H1 (cell line): ENCODE data around the gene OR10A4. TPM values are rescaled to one million over a fixed set of nuclear protein-coding genes. Genes with fewer than 3 reads are reported as not detected.

ENCODE experiments used
- CTCF ChIA-PET: fragments of 300-600 bp; sonication (Branson Sonifier 250); formaldehyde crosslinking; loops from one replicate; lab custom pipeline; 2021; ENCODE audit not compliant: partially characterized antibody; lab: Charles Lee
- POLR2A ChIA-PET: fragments of 300-600 bp; sonication (Branson Sonifier 250); formaldehyde crosslinking; loops from one replicate; lab custom pipeline; 2021; ENCODE audit warnings: inconsistent platforms; ENCODE audit not compliant: partially characterized antibody; lab: Charles Lee
- DNase-seq, 2 experiments: peaks; one replicate each; pipeline versions ENCODE4 v3.0.0 to v3.0.0-alpha.2; 2010 to 2022; ENCODE audit warnings: low spot score in 2 of 2, low read depth in 1 of 2, mixed read lengths in 1 of 2
- FAIRE-seq: peaks from 2 replicates; lab custom pipeline; 2011; peaks lifted over from hg19 to GRCh38; lab: Jason Lieb, UNC
- H2AFZ ChIP-seq: 2 replicates; pipeline ENCODE4 v1.8.1; 2012; ENCODE audit warnings: low read length, inconsistent platforms
- H2AK5ac ChIP-seq: 2 replicates; pipeline ENCODE4 v1.6.1; 2013; ENCODE audit warnings: low read depth, low read length
- H2BK120ac ChIP-seq: replicated peaks from 2 replicates; pipeline ENCODE3; 2013; ENCODE audit warnings: low read depth, low read length, inconsistent platforms
- H2BK12ac ChIP-seq: 2 replicates; pipeline ENCODE4 v1.6.1; 2013; ENCODE audit warnings: low read depth, low read length
- H2BK15ac ChIP-seq: 2 replicates; pipeline ENCODE4 v1.6.1; 2013; ENCODE audit warnings: low read length
- H2BK20ac ChIP-seq: 2 replicates; pipeline ENCODE4 v1.6.1; 2013; ENCODE audit warnings: low read length
- H2BK5ac ChIP-seq: 2 replicates; pipeline ENCODE4 v1.6.1; 2013; ENCODE audit warnings: low read depth, low read length
- H3K14ac ChIP-seq: 2 replicates; pipeline ENCODE4 v1.6.1; 2013; ENCODE audit warnings: inconsistent platforms; ENCODE audit not compliant: insufficient read length
- H3K18ac ChIP-seq: 2 replicates; pipeline ENCODE4 v1.6.1; 2013; ENCODE audit warnings: low read length; ENCODE audit errors: extremely low read depth
- H3K23ac ChIP-seq: 2 replicates; pipeline ENCODE4 v1.6.1; 2013; ENCODE audit warnings: inconsistent platforms; ENCODE audit not compliant: insufficient read length
- H3K23me2 ChIP-seq: 2 replicates; pipeline ENCODE4 v1.6.1; 2013; ENCODE audit warnings: low read depth, low read length
- H3K27ac ChIP-seq: 2 replicates; pipeline ENCODE4 v1.6.1; 2011; ENCODE audit warnings: low read depth, low read length, inconsistent platforms
- H3K27me3 ChIP-seq, 4 experiments: replicated peaks in 1 of 4; 1 replicate in 1 of 4; 2 replicates in 3 of 4; pipeline versions ENCODE4 v1.6.1 to v1.8.1; 2011 to 2013; ENCODE audit warnings: low read length in 3 of 4, mild to moderate bottlenecking in 3 of 4, inconsistent platforms in 2 of 4, mixed read lengths in 2 of 4, moderate library complexity in 1 of 4; ENCODE audit not compliant: control insufficient read depth in 3 of 4, insufficient read depth in 3 of 4; ENCODE audit errors: extremely low read depth in 1 of 4
- H3K36me3 ChIP-seq, 4 experiments: 2 replicates each; pipeline versions ENCODE4 v1.6.1 to v1.8.1; 2011 to 2013; ENCODE audit warnings: mild to moderate bottlenecking in 4 of 4, low read length in 3 of 4, moderate library complexity in 2 of 4, control low read depth in 1 of 4, inconsistent platforms in 1 of 4; ENCODE audit not compliant: insufficient read depth in 4 of 4, control insufficient read depth in 2 of 4
- H3K4ac ChIP-seq: replicated peaks from 2 replicates; pipeline ENCODE3; 2013; ENCODE audit warnings: low read length, low read depth, mixed read lengths, inconsistent platforms; ENCODE audit not compliant: insufficient read length
- H3K4me1 ChIP-seq, 4 experiments: replicated peaks in 1 of 4; 1 replicate in 1 of 4; 2 replicates in 3 of 4; pipeline versions ENCODE4 v1.6.1 to v1.8.1; 2011 to 2013; ENCODE audit warnings: low read length in 3 of 4, inconsistent platforms in 2 of 4, mixed read lengths in 1 of 4; ENCODE audit not compliant: insufficient read depth in 4 of 4, control insufficient read depth in 3 of 4
- H3K4me2 ChIP-seq, 2 experiments: 2 replicates each; pipeline versions ENCODE4 v1.6.1 to v1.8.1; 2011 to 2013; ENCODE audit warnings: low read depth in 2 of 2, low read length in 2 of 2, control low read depth in 1 of 2, inconsistent platforms in 1 of 2, mild to moderate bottlenecking in 1 of 2; ENCODE audit not compliant: insufficient read depth in 1 of 2
- H3K4me3 ChIP-seq, 4 experiments: fragments of 200-600, 300-600 bp in 1 of 4; sonication (generic), shearing (Covaris generic), sonication (Bioruptor Twin) in 1 of 4; 2 replicates each; pipeline versions ENCODE4 v1.5.1 to v1.8.1; 2011 to 2016; ENCODE audit warnings: low read length in 4 of 4, low read depth in 3 of 4, control low read depth in 2 of 4, inconsistent platforms in 2 of 4, mild to moderate bottlenecking in 2 of 4, mixed read lengths in 1 of 4, moderate library complexity in 1 of 4; ENCODE audit not compliant: insufficient read depth in 2 of 4; ENCODE audit errors: extremely low read depth in 1 of 4
- H3K56ac ChIP-seq: replicated peaks from 2 replicates; pipeline ENCODE3; 2013; ENCODE audit warnings: low read depth, mild to moderate bottlenecking, mixed read lengths, low read length, inconsistent platforms; ENCODE audit not compliant: insufficient read length
- H3K79me1 ChIP-seq: 2 replicates; pipeline ENCODE4 v1.6.1; 2013; ENCODE audit warnings: low read depth, low read length, control low read depth
- H3K79me2 ChIP-seq, 2 experiments: 2 replicates each; pipeline versions ENCODE4 v1.6.1 to v1.8.1; 2012 to 2013; ENCODE audit warnings: low read length in 2 of 2, mild to moderate bottlenecking in 2 of 2, inconsistent platforms in 1 of 2; ENCODE audit not compliant: insufficient read depth in 2 of 2, control insufficient read depth in 1 of 2
- H3K9ac ChIP-seq, 4 experiments: replicated peaks in 1 of 4; 1 replicate in 1 of 4; 2 replicates in 3 of 4; pipeline versions ENCODE4 v1.6.1 to v1.8.1; 2011 to 2013; ENCODE audit warnings: low read depth in 3 of 4, low read length in 3 of 4, control low read depth in 2 of 4, mild to moderate bottlenecking in 2 of 4, moderate library complexity in 2 of 4, inconsistent platforms in 1 of 4; ENCODE audit errors: extremely low read depth in 1 of 4
- H3K9me3 ChIP-seq, 2 experiments: 2 replicates each; pipeline versions ENCODE4 v1.6.1 to v1.8.1; 2012 to 2013; ENCODE audit warnings: mild to moderate bottlenecking in 2 of 2, moderate library complexity in 2 of 2, control low read depth in 1 of 2, inconsistent platforms in 1 of 2, low read depth in 1 of 2, low read length in 1 of 2, mixed read lengths in 1 of 2; ENCODE audit not compliant: insufficient read depth in 2 of 2
- H4K20me1 ChIP-seq, 2 experiments: replicated peaks in 1 of 2; 2 replicates each; pipeline versions ENCODE3 to v1.8.1; 2011 to 2013; ENCODE audit warnings: inconsistent platforms in 2 of 2, low read length in 2 of 2, mild to moderate bottlenecking in 1 of 2; ENCODE audit not compliant: insufficient read depth in 2 of 2, control insufficient read depth in 1 of 2
- H4K5ac ChIP-seq: 2 replicates; pipeline ENCODE4 v1.6.1; 2013; ENCODE audit warnings: low read length, low read depth, mixed read lengths, inconsistent platforms; ENCODE audit not compliant: insufficient read length
- H4K8ac ChIP-seq: 2 replicates; pipeline ENCODE4 v1.8.0; 2013; ENCODE audit warnings: mild to moderate bottlenecking, moderate library complexity, low read length, inconsistent platforms; ENCODE audit not compliant: insufficient read depth; ENCODE audit errors: extremely low read depth
- H4K91ac ChIP-seq: replicated peaks from 2 replicates; pipeline ENCODE3; 2013; ENCODE audit warnings: low read length, mixed read lengths, inconsistent platforms; ENCODE audit not compliant: insufficient read length
- KDM5A ChIP-seq: fragments of 200-600 bp; IDR thresholded peaks from 2 replicates; pipeline ENCODE4 v1.7.1; 2012; ENCODE audit warnings: mild to moderate bottlenecking, low read length, inconsistent platforms, mixed read lengths
- NRF1 ChIP-seq: IDR thresholded peaks from 2 replicates; pipeline ENCODE4 v1.6.1; 2011; ENCODE audit warnings: mild to moderate bottlenecking, low read depth, low read length, improper control_type of control experiment
- SIRT6 ChIP-seq: IDR thresholded peaks from one replicate; pipeline ENCODE4 v1.7.1; 2012; ENCODE audit warnings: low read length, inconsistent platforms
- WGBS, 2 experiments: shearing (Covaris generic) in 1 of 2; methylation state at CpG; one replicate each; pipeline versions ENCODE4 v1.1.6 to v1.1.7; 2013 to 2015; ENCODE audit warnings: low lambda C conversion rate in 2 of 2, mixed read lengths in 2 of 2, inconsistent platforms in 1 of 2, low coverage in 1 of 2, missing lambda C conversion rate in 1 of 2; ENCODE audit not compliant: insufficient replicate concordance in 2 of 2, insufficient coverage in 1 of 2, insufficient read length in 1 of 2; ENCODE audit errors: extremely low coverage in 1 of 2, missing lambda C conversion rate in 1 of 2; 5-methylcytosine and 5-hydroxymethylcytosine counted together
- polyA plus RNA-seq, 7 experiments: library from polyadenylated mRNA; depleted of rRNA in 3 of 7; stranded (reverse) in 5 of 7; unstranded in 2 of 7; fragments of >200 nt in 5 of 7; fragments of 200-250 nt in 2 of 7; gene quantifications; 1 replicate in 5 of 7; 2 replicates in 1 of 7; 4 replicates in 1 of 7; pipeline versions ENCODE4 v1.2.1 to v1.2.3, GENCODE V29; 2011 to 2013; ENCODE audit warnings: missing spikeins in 2 of 7, mixed read lengths in 2 of 7
- total RNA-seq: library from RNA; stranded (reverse); fragmentation: NEBNext Ultra II Directional; extraction: Animal tissue kit (Norgen Biotek cat#: 25700); gene quantifications from 2 replicates; pipeline ENCODE4 v1.2.1, GENCODE V29; 2021
- TF ChIP-seq, protein P1 (sequence below): IDR thresholded peaks from 2 replicates; pipeline ENCODE4 v1.6.1; 2011; ENCODE audit warnings: low read depth, mild to moderate bottlenecking, low read length; ENCODE audit not compliant: insufficient read depth

OR10A4 gene
- total and polyA plus RNA-seq, 2 of the 8 experiments (the other 6 are each of a cell fraction or from before 2014, with no cell fraction given): not detected

DNA sequence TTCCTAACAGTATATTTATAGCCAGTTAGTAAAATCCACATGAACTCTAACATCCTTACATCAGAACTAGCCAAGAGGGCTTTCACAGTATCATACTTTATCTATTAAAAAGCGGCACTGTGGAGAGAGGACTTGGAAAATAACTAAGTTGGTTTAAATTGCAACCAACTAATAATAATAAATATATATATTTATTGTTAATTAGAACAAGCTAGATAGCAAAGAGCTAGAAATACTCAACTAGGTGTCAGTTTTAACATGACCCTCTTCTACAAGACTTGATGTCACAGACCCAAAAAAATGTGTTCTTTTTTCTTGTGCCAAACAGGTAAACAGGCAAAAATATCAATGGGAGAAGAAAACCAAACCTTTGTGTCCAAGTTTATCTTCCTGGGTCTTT, 44.3 kb downstream of the OR10A4 start, which contains the start of gene OR2D3:
Gene OR2D3, plus strand, starts transcription at position 301 of the 400 bp plus-strand sequence. Its CDS starts 0 bp downstream, at position 301.
- Histone ChIP-seq H3K9me3 (0 out of 4 replicates have a peak, but pooled peaks cover 0 to 3% of the 10 kb centered on the region in 2 experiments), H4K91ac (no peak within 1 kb of the TSS), H2BK15ac (no peak within 1 kb of the TSS), H3K36me3 (no peaks in the 10 kb centered on the region), H3K4me3 (no peak within 1 kb of the TSS), H3K4me1 (peaks cover 0 to 3% (median 3%) of the 10 kb centered on the region in 4 experiments; a peak in 3 of 7 replicates), H2BK5ac (no peak within 1 kb of the TSS), H3K79me1 (no peaks in the 10 kb centered on the region), H3K27ac (no peak within 1 kb of the TSS), H2AFZ (no peak within 1 kb of the TSS), H3K9ac (no peak within 1 kb of the TSS), H3K23me2 (peaks cover 2% of the 10 kb centered on the region; the same call in 1 of the 2 replicates), H2BK120ac (no peak within 1 kb of the TSS), H2BK12ac (no peak within 1 kb of the TSS), H3K4ac (no peak within 1 kb of the TSS), H2AK5ac (no peak within 1 kb of the TSS), H3K79me2 (no peaks in the 10 kb centered on the region), H3K23ac (no peak within 1 kb of the TSS), H3K14ac (no peak within 1 kb of the TSS), H4K8ac (no peak within 1 kb of the TSS), H2BK20ac (no peak within 1 kb of the TSS), H3K18ac (no peak within 1 kb of the TSS), H3K4me2 (no peak within 1 kb of the TSS), H3K27me3 (no peaks in the 10 kb centered on the region), H4K20me1 (no peaks in the 10 kb centered on the region), H3K56ac (no peak within 1 kb of the TSS), H4K5ac (no peak within 1 kb of the TSS)
- no peak for DNase-seq
- FAIRE-seq: no peak
- POLR2A ChIA-PET: no interaction called here
- no peak for TF ChIP-seq KDM5A
- TF ChIP-seq, protein P1, sequence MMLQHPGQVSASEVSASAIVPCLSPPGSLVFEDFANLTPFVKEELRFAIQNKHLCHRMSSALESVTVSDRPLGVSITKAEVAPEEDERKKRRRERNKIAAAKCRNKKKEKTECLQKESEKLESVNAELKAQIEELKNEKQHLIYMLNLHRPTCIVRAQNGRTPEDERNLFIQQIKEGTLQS: no peak
- no peak for TF ChIP-seq NRF1
- TF ChIP-seq SIRT6: no peak
- 78% methylated on average over 1 of the region's 1 CpG; no CpG with 5 or more reads in 1 of the 2 experiments for WGBS, 2 experiments
- CTCF ChIA-PET: no interaction called here
